Fibroblast of lung (primary cell): ENCODE results near the gene SP7.

Experiments used
- EZH2 ChIP-seq: IDR thresholded peaks from 2 replicates; pipeline ENCODE4 v1.5.1; 2012; ENCODE audit warnings: low read length, control low read depth, mild to moderate bottlenecking; ENCODE audit errors: missing control alignments
- TF ChIP-seq, protein P1 (sequence below), 2 donors: IDR thresholded peaks in 1 of 2; conservative IDR thresholded peaks in 1 of 2; 1 replicate in 1 of 2; 2 replicates in 1 of 2; pipeline ENCODE4 v1.5.1; 2011 to 2012; ENCODE audit warnings: low read length in 2 of 2, control low read depth in 1 of 2, inconsistent platforms in 1 of 2, low read depth in 1 of 2, mild to moderate bottlenecking in 1 of 2

DNA sequence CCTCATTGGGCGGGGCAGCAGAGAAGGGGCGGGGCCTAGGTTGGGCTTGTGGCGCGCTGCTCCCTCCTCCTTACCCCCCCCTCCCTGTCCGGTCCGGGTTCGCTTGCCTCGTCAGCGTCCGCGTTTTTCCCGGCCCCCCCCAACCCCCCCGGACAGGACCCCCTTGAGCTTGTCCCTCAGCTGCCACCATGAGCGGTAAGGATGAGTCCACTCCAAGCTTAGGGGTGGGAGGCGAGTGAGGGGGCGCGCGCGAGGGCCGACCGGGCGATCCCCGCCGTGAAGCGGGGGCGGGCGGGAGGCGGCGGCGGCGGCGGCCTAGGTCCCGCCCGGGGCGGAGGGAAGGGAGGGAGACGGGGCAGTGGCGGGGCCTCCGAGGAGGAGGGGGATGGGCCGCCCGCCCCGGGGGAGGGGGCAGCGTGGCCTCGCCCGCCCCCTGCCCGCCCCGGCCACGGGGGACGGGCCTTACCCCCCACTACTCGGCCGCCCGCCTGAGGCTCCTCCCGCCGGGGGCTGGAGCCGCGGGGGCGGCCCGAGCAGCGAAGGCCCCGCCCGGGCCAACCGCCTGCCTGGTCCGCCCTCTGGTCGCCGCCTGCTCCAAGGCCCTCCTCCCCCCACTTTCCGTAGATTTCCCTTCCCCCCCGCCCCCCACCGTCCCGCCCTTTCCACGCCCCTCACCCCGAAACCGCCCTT is 44.1 kb upstream of the SP7 start, which contains the start of gene SP1:
- TF ChIP-seq, protein P1, sequence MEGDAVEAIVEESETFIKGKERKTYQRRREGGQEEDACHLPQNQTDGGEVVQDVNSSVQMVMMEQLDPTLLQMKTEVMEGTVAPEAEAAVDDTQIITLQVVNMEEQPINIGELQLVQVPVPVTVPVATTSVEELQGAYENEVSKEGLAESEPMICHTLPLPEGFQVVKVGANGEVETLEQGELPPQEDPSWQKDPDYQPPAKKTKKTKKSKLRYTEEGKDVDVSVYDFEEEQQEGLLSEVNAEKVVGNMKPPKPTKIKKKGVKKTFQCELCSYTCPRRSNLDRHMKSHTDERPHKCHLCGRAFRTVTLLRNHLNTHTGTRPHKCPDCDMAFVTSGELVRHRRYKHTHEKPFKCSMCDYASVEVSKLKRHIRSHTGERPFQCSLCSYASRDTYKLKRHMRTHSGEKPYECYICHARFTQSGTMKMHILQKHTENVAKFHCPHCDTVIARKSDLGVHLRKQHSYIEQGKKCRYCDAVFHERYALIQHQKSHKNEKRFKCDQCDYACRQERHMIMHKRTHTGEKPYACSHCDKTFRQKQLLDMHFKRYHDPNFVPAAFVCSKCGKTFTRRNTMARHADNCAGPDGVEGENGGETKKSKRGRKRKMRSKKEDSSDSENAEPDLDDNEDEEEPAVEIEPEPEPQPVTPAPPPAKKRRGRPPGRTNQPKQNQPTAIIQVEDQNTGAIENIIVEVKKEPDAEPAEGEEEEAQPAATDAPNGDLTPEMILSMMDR (conservative IDR thresholded peaks at IDR 0.05 in 1 of 2, IDR thresholded peaks at IDR 0.05 in 1 of 2; ENCODE audit: low read depth in 1 of 2, low read length in 2 of 2), result no peak
- no peak for TF ChIP-seq EZH2
